Stimulated activated CD4-positive, alpha-beta T cell treated with anti-CD3 and anti-CD28 coated beads, Interleukin-15, amount 100 ng/mL, for 1 hour (primary cell): ENCODE data around the gene HECTD1.
"Not testable (repeated sequence)": the region's sequence is repeated elsewhere in the genome, so short reads cannot be mapped to it uniquely, and the experiment has no call there.

Experiments used
- DNase-seq, 2 donors: peaks; one replicate each; pipeline ENCODE4 v3.0.0-alpha.2; 2020; ENCODE audit warnings: low read depth in 1 of 2, low spot score in 1 of 2

The HECTD1 gene

DNA sequence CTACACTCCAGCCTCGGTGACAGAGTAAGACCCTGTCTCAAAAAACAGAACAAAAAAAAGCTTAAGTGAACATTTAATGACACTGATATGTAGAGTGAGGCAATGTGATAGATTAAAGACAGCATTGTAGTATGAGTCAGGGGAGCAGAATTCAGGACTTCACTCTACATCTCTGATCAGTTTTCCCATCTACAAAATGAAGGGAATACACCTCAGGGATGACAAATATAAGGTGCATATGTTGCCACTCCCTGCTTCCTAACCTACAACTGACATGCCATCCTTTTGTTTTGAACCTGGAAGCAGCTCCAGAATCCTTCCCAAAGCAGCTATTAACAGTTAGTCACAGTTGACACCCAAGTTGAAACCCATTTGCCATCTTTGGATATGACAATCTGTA, 150.6 kb downstream of the HECTD1 start:
- no peak for DNase-seq

DNA sequence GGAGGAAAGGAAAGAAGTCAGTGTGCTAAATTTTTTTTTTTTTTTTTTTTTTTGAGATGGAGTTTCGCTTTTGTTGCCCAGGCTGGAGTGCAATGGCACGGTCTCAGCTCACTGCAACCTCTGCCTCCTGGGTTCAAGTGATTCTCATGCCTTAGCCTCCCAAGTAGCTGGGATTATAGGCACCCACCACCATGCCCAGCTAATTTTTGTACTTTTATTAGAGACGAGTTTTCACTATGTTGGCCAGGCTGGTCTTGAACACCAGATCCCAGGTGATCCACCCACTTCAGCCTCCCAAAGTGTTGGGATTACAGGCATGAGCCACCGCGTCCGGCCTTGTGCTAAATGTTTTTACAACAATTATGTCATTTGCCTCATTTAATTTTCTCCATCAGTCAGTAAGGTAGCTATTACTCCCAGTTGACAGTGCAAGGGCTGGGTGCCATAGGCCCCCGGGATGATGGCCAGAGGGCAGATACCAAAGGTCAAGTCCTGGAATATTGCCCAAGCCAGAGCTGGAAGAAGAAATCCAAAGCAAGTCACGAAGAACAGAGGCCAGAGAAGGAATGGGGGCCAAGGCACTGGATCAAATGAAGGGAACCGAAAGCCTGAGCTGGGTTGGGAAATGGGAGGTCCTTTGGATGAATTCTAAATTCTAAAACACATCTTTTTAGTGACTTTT, 154.5 kb downstream of the HECTD1 start:
- not testable (repeated sequence) for DNase-seq

DNA sequence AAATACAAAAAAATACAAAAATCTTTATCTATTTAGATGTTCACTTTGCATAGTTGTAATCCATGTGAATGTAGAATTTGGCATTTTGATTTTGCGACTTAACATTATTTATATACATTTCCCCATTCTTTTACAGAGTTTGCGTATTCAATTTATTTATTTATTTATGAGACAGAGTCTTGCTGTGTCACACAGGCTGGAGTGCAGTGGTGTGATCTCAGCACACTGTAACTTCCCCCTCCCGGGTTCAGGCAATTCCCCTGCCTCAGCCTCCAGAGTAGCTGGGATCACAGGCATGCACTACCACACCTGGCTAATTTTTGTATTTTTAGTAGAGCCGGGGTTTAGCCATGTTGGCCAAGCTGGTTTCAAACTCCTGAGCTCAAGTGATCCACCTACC, 156.1 kb downstream of the HECTD1 start:
- no peak for DNase-seq

DNA sequence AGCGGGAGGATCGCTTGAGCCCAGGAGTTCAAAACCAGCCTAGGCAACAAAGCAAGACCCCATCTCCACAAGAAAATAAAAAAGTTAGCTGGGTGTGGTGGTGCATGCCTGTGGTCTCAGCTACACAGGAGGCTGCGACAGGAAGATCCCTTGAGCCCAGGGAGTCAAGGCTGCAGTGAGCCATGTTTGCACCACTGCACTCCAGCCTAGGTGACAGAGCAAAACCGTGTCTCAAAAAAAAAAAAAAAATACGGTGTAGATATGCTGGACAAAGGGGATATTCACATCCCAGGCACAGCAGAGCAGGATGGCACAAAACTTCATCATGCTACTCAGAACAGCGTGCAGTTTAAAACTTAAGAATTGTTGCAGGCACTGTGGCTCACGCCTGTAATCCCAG, 156.6 kb downstream of the HECTD1 start:
- DNase-seq = no peak
